Loucy (cell line): Measurements from ENCODE around the gene COL9A1.

Experiments used
- CTCF ChIP-seq: fragments of 200-600 bp; sonication (generic); conservative IDR thresholded peaks from 2 replicates; pipeline ENCODE4 v1.5.1; 2014; ENCODE audit warnings: mild to moderate bottlenecking, antibody characterized with exemption, low read length
- EZH2phosphoT487 ChIP-seq: fragments of 200-600 bp; IDR thresholded peaks from 2 replicates; pipeline ENCODE4 v1.6.1; 2018; ENCODE audit warnings: antibody characterized with exemption, mild to moderate bottlenecking, moderate library complexity, borderline replicate concordance

GRCh38 chr6:70254784-70255183 lies 48.1 kb downstream of the COL9A1 start:
- TF ChIP-seq CTCF (no peak), EZH2phosphoT487 (no peak)
